ENCODE results near the gene PLXNA4.

PLXNA4 gene

DNA sequence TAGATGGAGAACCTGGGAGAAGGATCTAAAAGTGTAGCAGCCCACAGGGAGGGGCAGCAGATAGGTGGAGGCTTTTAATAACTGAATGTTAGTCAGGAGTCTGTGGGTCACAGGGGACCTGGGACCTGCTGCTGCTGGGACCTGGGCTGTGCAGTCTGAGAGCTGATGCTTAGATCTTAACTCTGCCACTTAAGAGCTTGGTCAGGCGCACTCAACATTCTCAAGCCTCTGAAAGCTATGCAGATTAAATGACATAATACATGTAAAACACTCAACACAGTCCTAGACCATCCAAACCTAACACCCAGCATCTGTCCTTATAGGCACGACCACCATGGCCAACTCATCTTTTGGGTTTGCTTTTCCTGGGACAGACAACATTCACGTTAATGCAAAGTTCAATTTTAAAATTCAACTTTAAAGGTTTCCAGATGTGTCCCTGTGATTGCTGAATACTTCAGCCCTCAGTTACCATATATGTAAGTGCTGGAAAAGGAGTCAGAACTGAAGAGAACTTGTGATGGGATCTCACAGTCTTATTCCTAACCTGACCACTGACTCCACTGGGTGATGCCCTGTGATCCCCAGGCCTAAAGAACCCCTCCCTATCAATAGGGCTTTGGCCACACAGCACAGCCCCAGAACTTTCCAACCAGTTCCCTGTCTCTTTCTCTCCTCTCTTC, 321.0 kb downstream of the PLXNA4 start:
- no peak overlapping the region for H3K4me3 ChIP-seq (ENCODE audit: low read depth, low read length)
- no peak for TF ChIP-seq POLR2A (IDR thresholded peaks at IDR 0.05; ENCODE audit: extremely low read depth, insufficient read length)
- TF ChIP-seq, protein P1, sequence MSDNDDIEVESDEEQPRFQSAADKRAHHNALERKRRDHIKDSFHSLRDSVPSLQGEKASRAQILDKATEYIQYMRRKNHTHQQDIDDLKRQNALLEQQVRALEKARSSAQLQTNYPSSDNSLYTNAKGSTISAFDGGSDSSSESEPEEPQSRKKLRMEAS (IDR thresholded peaks at IDR 0.05; ENCODE audit: low read depth, low read length): no peak
- TF ChIP-seq MYC (IDR thresholded peaks at IDR 0.05; ENCODE audit: low read depth, low read length): no peak
- TF ChIP-seq, protein P2, sequence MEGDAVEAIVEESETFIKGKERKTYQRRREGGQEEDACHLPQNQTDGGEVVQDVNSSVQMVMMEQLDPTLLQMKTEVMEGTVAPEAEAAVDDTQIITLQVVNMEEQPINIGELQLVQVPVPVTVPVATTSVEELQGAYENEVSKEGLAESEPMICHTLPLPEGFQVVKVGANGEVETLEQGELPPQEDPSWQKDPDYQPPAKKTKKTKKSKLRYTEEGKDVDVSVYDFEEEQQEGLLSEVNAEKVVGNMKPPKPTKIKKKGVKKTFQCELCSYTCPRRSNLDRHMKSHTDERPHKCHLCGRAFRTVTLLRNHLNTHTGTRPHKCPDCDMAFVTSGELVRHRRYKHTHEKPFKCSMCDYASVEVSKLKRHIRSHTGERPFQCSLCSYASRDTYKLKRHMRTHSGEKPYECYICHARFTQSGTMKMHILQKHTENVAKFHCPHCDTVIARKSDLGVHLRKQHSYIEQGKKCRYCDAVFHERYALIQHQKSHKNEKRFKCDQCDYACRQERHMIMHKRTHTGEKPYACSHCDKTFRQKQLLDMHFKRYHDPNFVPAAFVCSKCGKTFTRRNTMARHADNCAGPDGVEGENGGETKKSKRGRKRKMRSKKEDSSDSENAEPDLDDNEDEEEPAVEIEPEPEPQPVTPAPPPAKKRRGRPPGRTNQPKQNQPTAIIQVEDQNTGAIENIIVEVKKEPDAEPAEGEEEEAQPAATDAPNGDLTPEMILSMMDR (IDR thresholded peaks at IDR 0.05; ENCODE audit: low read depth, low read length): no peak
- DNase-seq (ENCODE audit: low read depth): no peak

DNA sequence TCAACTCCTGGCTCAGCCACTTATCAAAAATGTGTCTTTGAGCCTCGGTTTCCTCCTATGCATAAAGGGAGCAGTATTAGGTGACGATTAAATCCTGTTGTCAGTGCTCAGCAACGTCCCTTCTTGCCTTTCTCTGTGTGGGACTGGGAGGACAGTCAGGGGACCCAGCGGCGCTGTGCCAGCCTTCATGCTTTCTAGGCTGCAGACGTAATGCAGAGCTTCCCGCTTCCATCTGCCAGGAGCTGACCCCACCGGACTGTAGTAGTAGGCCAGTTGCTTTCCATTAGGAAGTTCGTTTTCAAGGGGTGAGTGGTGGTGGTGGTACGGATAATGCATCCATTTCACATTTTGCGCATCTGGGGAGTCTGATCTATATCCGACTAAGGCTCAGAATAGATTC, 321.8 kb downstream of the PLXNA4 start:
- no peak for TF ChIP-seq MYC (IDR thresholded peaks at IDR 0.05; ENCODE audit: low read depth, low read length)
- no peak for TF ChIP-seq POLR2A (IDR thresholded peaks at IDR 0.05; ENCODE audit: extremely low read depth, insufficient read length)
- TF ChIP-seq, protein P2 (IDR thresholded peaks at IDR 0.05; ENCODE audit: low read depth, low read length): no peak
- TF ChIP-seq, protein P1 (IDR thresholded peaks at IDR 0.05; ENCODE audit: low read depth, low read length): no peak
- no peak overlapping the region for H3K4me3 ChIP-seq (ENCODE audit: low read depth, low read length)
- no peak for DNase-seq (ENCODE audit: low read depth)

DNA sequence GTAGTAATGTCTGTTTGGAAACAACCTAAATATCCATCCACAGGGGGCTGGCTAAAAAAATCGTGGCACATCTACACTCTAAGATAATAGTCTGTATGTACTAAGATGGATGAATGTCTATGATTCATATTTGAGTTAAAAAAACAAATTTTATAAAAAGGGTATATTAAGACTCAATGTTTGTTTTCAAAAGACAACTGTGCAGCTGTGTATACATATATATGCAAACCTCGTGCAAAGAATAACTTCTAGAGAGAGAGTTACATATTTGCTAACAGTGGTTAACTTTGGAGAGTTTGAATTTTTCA, 323.5 kb downstream of the PLXNA4 start:
- DNase-seq (ENCODE audit: low read depth): no peak
- TF ChIP-seq POLR2A (IDR thresholded peaks at IDR 0.05; ENCODE audit: extremely low read depth, insufficient read length) (no peak), MYC (IDR thresholded peaks at IDR 0.05; ENCODE audit: low read depth, low read length) (no peak)
- TF ChIP-seq, protein P1 (IDR thresholded peaks at IDR 0.05; ENCODE audit: low read depth, low read length): no peak
- TF ChIP-seq, protein P2 (IDR thresholded peaks at IDR 0.05; ENCODE audit: low read depth, low read length): no peak
- H3K4me3 ChIP-seq (ENCODE audit: low read depth, low read length): no peak overlapping the region

DNA sequence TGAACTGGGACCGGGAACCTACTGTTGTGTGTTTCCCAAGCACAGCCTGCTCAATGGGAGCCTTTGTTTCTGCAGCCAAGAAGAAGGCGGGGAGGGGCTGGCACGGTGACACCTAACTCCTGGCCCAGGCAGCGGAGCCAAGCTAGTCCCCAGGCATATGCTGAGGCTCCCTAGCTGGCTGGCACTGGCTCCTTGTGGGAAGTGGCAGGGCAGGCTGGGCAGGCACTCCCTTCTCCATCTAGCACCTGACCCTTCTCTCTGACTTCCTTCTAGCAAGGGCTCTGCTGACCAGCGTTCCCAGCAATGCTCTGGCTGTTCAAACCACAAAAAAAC, 325.0 kb downstream of the PLXNA4 start:
- DNase-seq (ENCODE audit: low read depth): no peak
- no peak overlapping the region for H3K4me3 ChIP-seq (ENCODE audit: low read depth, low read length)
- TF ChIP-seq MYC (IDR thresholded peaks at IDR 0.05; ENCODE audit: low read depth, low read length): no peak
- TF ChIP-seq, protein P2 (IDR thresholded peaks at IDR 0.05; ENCODE audit: low read depth, low read length): no peak
- TF ChIP-seq POLR2A (IDR thresholded peaks at IDR 0.05; ENCODE audit: extremely low read depth, insufficient read length): no peak
- TF ChIP-seq, protein P1 (IDR thresholded peaks at IDR 0.05; ENCODE audit: low read depth, low read length): no peak

DNA sequence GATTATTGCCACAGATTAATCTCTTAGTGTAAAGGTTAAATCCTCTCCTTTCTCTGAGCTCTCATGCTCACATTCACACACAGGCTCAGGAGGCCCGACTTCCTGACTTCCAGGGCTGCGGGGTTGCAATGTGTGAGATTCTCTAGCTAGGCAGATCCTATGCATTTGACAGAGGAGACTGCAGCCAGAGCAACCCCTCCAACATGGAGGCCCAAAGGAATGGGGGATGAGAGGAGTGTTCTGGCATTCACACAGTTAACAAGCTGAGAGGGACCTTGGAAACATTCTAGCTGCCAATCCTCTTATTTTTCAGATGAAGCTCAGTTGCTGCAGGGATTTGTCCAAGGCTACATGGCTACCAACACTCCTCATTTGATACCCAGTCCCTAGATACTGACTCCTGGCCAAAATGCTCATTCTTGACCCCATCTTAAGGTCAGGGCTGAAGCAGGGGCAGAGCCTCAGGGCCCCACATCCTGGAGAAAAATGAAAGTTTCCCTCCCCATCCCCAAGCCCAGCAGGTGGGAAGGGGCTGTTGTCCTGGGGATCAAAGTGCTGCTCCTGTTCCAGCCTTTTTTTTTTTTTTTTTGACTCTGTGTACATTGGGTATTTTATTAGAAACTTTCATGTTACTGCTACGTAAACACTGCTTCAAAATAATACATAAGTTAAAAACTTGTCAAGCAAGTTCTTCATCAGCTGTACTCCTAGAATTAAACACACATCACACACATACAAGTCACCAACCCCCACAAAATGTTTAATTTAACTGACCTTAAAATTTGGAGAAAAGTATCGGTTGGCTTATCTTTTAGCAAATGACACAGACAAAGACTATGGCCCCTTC, 325.6 kb downstream of the PLXNA4 start:
- no peak for DNase-seq (ENCODE audit: low read depth)
- no peak overlapping the region for H3K4me3 ChIP-seq (ENCODE audit: low read depth, low read length)
- TF ChIP-seq MYC (IDR thresholded peaks at IDR 0.05; ENCODE audit: low read depth, low read length) (no peak), POLR2A (IDR thresholded peaks at IDR 0.05; ENCODE audit: extremely low read depth, insufficient read length) (no peak)
- TF ChIP-seq, protein P2 (IDR thresholded peaks at IDR 0.05; ENCODE audit: low read depth, low read length): no peak
- TF ChIP-seq, protein P1 (IDR thresholded peaks at IDR 0.05; ENCODE audit: low read depth, low read length): no peak
